ENCODE measurements around the gene SMURF1.

GRCh38 chr7:99132595-99133321 lies 11.2 kb downstream of the SMURF1 start:
- no peak for TF ChIP-seq CTCF (IDR thresholded peaks at IDR 0.05)
- TF ChIP-seq POLR2A (IDR thresholded peaks at IDR 0.05), result no peak
